ENCODE data around the gene HLA-DPA1. TPM values are rescaled to one million over a fixed set of nuclear protein-coding genes. Genes with fewer than 3 reads are reported as not detected.

The HLA-DPA1 gene
- total RNA-seq, 5 donors from 2014 or later (not counting 1 experiment from before 2014, with no cell fraction given): 29.6 to 68.4 (median 35.9) TPM

DNA sequence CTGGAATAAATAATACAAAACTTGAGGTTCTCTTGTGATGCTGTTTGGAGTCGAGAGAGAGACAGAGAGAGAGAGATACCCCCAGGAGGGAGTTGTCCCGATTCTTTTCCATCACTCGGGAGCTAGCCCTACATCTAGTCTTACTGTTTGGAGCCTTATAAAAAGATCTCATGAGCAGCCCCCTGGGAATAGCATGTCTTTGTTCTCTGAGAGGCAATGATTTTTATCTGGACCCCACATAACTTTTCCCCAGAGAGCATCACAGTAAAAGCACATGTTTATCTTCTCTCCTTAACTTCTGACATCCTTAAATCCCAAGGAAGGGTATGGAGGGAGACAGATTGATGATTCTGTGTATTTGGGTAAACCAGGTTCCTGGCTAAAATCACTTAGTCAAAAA is 43.2 kb downstream of the HLA-DPA1 start:
- H3K4me3 ChIP-seq (ENCODE audit: control insufficient read depth in 1 of 2, extremely low read depth in 1 of 2, low read length in 1 of 2): no peak overlapping the region
- peaks cover 0 to 9% of the 10 kb centered on the region in 2 experiments for H3K4me1 ChIP-seq (ENCODE audit: control insufficient read depth in 1 of 2, extremely low read depth in 1 of 2, insufficient read depth in 2 of 2, low read length in 2 of 2)
- Mint-ChIP-seq H3K4me3 (no peak overlapping the region), H3K27ac (peak overlapping the region in 1 of 2 donors; percentile 84), H3K27me3 (peaks cover 8 to 11% of the 10 kb centered on the region in 2 donors), H3K4me1 (peaks cover 0 to 17% (median 7%) of the 10 kb centered on the region in 3 donors), H3K36me3 (peaks cover 3% of the 10 kb centered on the region), H3K9me3 (peaks cover 0 to 9% (median 0%) of the 10 kb centered on the region in 3 donors)
- no peaks in the 10 kb centered on the region for H3K36me3 ChIP-seq (ENCODE audit: control insufficient read depth in 2 of 2, extremely low read depth in 1 of 2, insufficient read depth in 1 of 2, low read length in 1 of 2)
- ChIA-PET CTCF (no interaction called here), POLR2A (interaction anchor here in 1 of 2 donors (1.1 kb wide), 1 partner anchor 44 kb away, joined by 5 read pairs; the partner anchor contains the start of gene HLA-DPA1)
- ATAC-seq (replicated peaks in 1 of 4) (no peak), DNase-seq (no peak)
- peak overlapping the region; percentile 68 for H3K27ac ChIP-seq (ENCODE audit: low read length)
- no CpG with 5 or more reads among the region's 3 CpGs for WGBS (ENCODE audit: insufficient coverage)
- no peaks in the 10 kb centered on the region for H3K9me3 ChIP-seq
- peaks cover 0 to 9% of the 10 kb centered on the region in 2 experiments for H3K27me3 ChIP-seq (replicated peaks in 1 of 2; ENCODE audit: control insufficient read depth in 2 of 2, extremely low read depth in 1 of 2, insufficient read depth in 2 of 2, low read length in 1 of 2)

DNA sequence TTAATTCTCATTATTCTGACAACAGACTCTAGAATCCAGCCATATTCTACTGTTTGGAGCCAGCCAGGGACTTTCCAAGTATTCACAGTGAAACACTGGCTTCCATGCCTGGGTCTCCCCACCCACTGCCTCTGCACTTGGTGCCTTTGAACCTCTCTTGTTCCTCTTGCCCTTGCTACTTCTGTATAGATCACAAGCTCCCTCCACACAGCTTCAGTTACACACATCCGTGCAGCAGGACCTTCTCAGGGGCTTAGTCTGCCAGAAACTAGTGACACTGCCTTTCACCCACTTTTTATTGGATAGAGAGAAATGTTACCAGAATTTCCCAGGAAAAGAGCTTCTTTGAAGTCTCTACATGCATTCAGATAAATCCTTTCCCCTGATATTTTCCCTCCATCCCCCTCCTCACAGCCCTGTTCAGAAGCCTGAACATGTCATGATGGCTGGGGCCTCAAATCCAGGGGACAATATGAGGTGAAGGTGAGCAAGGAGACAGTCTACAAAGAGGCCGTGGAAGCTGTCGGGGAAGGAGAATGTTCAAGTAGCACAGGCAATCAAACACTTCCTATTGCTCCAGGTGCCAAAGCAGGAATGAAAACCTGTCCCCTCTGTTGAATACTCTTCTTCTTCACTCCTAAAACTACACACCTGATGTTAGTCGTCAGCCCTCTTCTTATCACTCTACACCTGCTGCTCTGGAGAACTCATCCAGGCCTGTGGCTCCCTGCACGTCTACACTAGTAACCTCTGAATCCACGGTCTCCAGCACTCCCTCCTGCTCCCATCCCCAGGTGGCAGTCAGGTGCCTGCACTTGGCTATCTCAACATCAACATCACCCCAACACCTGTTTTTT is 43.9 kb downstream of the HLA-DPA1 start:
- peak overlapping the region; percentile 68 for H3K27ac ChIP-seq (ENCODE audit: low read length)
- H3K27ac Mint-ChIP-seq: peak overlapping the region in 1 of 2 donors; percentile 84
- ChIA-PET CTCF (interaction anchor here in 1 of 2 donors (1.2 to 1.3 kb wide), 2 partner anchors 46 to 50 kb away, joined by 3 read pairs; partner anchors contain the start of gene HLA-DPB1), POLR2A (interaction anchor here (0.6 to 1.2 kb wide), 4 partner anchors 45 to 277 kb away, joined by 3 to 9 read pairs (median 4); partner anchors contain the start of gene HLA-DPA1 (in 1 of the 2))
- ATAC-seq (replicated peaks in 1 of 4) (peak; percentile 43 to 80 (median 52)), DNase-seq (peak in 3 of 35 experiments; percentile 12 to 52 (median 37))
- H3K36me3 ChIP-seq (ENCODE audit: control insufficient read depth in 2 of 2, extremely low read depth in 1 of 2, insufficient read depth in 1 of 2, low read length in 1 of 2): no peaks in the 10 kb centered on the region
- H3K36me3 Mint-ChIP-seq: peaks cover 2% of the 10 kb centered on the region
- peaks cover 5 to 10% of the 10 kb centered on the region in 2 donors for H3K27me3 Mint-ChIP-seq
- peaks cover 0 to 17% (median 7%) of the 10 kb centered on the region in 3 donors for H3K4me1 Mint-ChIP-seq
- H3K27me3 ChIP-seq (replicated peaks in 1 of 2; ENCODE audit: control insufficient read depth in 2 of 2, extremely low read depth in 1 of 2, insufficient read depth in 2 of 2, low read length in 1 of 2): peaks cover 0 to 9% of the 10 kb centered on the region in 2 experiments
- H3K4me3 Mint-ChIP-seq: no peak overlapping the region
- peaks cover 0 to 2% (median 0%) of the 10 kb centered on the region in 3 donors for H3K9me3 Mint-ChIP-seq
- no peaks in the 10 kb centered on the region for H3K9me3 ChIP-seq
- WGBS (ENCODE audit: insufficient coverage): 72% methylated on average over 3 of the region's 6 CpGs
- no peak overlapping the region for H3K4me3 ChIP-seq (ENCODE audit: control insufficient read depth in 1 of 2, extremely low read depth in 1 of 2, low read length in 1 of 2)
- peaks cover 0 to 9% of the 10 kb centered on the region in 2 experiments for H3K4me1 ChIP-seq (ENCODE audit: control insufficient read depth in 1 of 2, extremely low read depth in 1 of 2, insufficient read depth in 2 of 2, low read length in 2 of 2)

DNA sequence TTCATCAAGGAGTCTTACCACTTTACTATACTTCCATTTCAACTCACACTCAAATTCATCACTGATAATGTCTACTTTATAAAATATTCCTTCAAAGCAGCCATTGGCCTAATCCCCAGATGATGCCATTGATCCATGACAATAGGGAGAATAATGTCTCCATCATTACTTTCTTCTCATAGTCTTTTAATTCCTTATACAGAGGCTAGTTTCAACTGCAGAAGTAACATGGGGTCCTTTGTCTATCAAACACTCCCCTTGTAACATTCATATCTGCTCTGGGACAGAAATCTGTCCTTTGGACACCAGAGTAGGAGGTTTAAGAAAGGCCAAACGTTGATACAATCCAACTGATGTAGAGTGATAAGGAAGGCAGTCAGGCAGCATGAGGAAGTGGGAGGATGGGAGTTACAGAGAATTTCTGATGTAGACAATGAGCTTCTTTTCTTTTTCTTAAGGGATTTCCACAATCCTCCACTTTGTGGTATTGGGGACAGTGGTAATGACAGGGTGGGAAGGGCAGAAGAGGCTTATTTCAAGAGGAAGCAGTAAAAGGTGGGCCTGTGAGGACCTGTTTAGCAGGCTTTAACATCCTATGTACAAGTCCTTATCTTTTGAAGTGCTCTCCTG is 45.1 kb downstream of the HLA-DPA1 start:
- Mint-ChIP-seq H3K4me1 (peaks cover 0 to 17% (median 7%) of the 10 kb centered on the region in 3 donors), H3K27me3 (peaks cover 4 to 5% of the 10 kb centered on the region in 2 donors), H3K27ac (peak overlapping the region in 1 of 2 donors; percentile 20), H3K4me3 (no peak overlapping the region), H3K36me3 (no peaks in the 10 kb centered on the region), H3K9me3 (no peaks in the 10 kb centered on the region)
- no peak for DNase-seq
- POLR2A ChIA-PET: interaction anchor here in 1 of 2 donors (0.6 to 1.2 kb wide), 2 partner anchors 43 to 57 kb away, joined by 4 to 5 read pairs; no protein-coding TSS in a partner anchor
- Histone ChIP-seq H3K4me1 (ENCODE audit: control insufficient read depth in 1 of 2, extremely low read depth in 1 of 2, insufficient read depth in 2 of 2, low read length in 2 of 2) (peaks cover 0 to 9% of the 10 kb centered on the region in 2 experiments), H3K36me3 (ENCODE audit: control insufficient read depth in 2 of 2, extremely low read depth in 1 of 2, insufficient read depth in 1 of 2, low read length in 1 of 2) (no peaks in the 10 kb centered on the region), H3K9me3 (no peaks in the 10 kb centered on the region), H3K4me3 (ENCODE audit: control insufficient read depth in 1 of 2, extremely low read depth in 1 of 2, low read length in 1 of 2) (no peak overlapping the region), H3K27me3 (replicated peaks in 1 of 2; ENCODE audit: control insufficient read depth in 2 of 2, extremely low read depth in 1 of 2, insufficient read depth in 2 of 2, low read length in 1 of 2) (peaks cover 0 to 9% of the 10 kb centered on the region in 2 experiments), H3K27ac (ENCODE audit: low read length) (peak overlapping the region; percentile 11)
- WGBS (ENCODE audit: insufficient coverage): no CpG with 5 or more reads among the region's 1 CpG
- CTCF ChIA-PET: interaction anchor here in 1 of 2 donors (1.0 to 1.3 kb wide), 3 partner anchors 47 to 220 kb away, joined by 3 read pairs; partner anchors contain the start of gene HLA-DPB1
- no peak for ATAC-seq (replicated peaks in 1 of 4)

GRCh38 chr6:33024521-33024920 is 48.9 kb downstream of the HLA-DPA1 start:
- H3K4me1 ChIP-seq (ENCODE audit: control insufficient read depth in 1 of 2, extremely low read depth in 1 of 2, insufficient read depth in 2 of 2, low read length in 2 of 2): peaks cover 0 to 7% of the 10 kb centered on the region in 2 experiments
- Mint-ChIP-seq H3K27me3 (peaks cover 0 to 5% of the 10 kb centered on the region in 2 donors), H3K27ac (no peak overlapping the region), H3K4me1 (peaks cover 0 to 24% (median 15%) of the 10 kb centered on the region in 3 donors), H3K4me3 (no peak overlapping the region), H3K9me3 (no peaks in the 10 kb centered on the region), H3K36me3 (no peaks in the 10 kb centered on the region)
- ATAC-seq (replicated peaks in 1 of 4) (no peak), DNase-seq (no peak)
- no peaks in the 10 kb centered on the region for H3K9me3 ChIP-seq
- CTCF ChIA-PET: no interaction called here
- no peak overlapping the region for H3K4me3 ChIP-seq (ENCODE audit: control insufficient read depth in 1 of 2, extremely low read depth in 1 of 2, low read length in 1 of 2)
- H3K27me3 ChIP-seq (replicated peaks in 1 of 2; ENCODE audit: control insufficient read depth in 2 of 2, extremely low read depth in 1 of 2, insufficient read depth in 2 of 2, low read length in 1 of 2): peaks cover 0 to 2% of the 10 kb centered on the region in 2 experiments
- no peak overlapping the region for H3K27ac ChIP-seq (ENCODE audit: low read length)
- no peaks in the 10 kb centered on the region for H3K36me3 ChIP-seq (ENCODE audit: control insufficient read depth in 2 of 2, extremely low read depth in 1 of 2, insufficient read depth in 1 of 2, low read length in 1 of 2)
- POLR2A ChIA-PET: no interaction called here

DNA sequence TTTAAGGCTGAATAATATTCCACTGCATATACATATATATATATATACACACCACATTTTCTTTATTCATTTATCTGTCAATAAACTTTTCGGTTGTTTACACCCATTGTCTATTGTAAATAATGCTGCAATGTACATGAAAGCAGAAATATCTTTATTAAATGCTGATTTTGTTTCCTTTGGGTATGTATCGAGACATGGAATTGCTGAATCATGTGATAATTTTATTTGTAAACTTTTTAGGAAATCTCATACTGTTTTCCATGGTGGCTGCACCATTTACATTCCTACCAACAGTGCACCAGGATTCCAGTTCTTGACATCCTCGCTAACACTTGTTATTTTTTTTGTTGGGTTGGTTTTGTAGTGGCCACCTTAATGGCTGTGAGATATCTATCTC is 49.9 kb downstream of the HLA-DPA1 start:
- CTCF ChIA-PET: interaction anchor here in 1 of 2 donors (1.0 kb wide), 1 partner anchor 52 kb away, joined by 3 read pairs; the partner anchor contains the start of gene HLA-DPB1
- Mint-ChIP-seq H3K36me3 (no peaks in the 10 kb centered on the region), H3K27me3 (peaks cover 0 to 5% of the 10 kb centered on the region in 2 donors), H3K27ac (no peak overlapping the region), H3K4me1 (peaks cover 6 to 28% (median 19%) of the 10 kb centered on the region in 3 donors), H3K9me3 (no peaks in the 10 kb centered on the region), H3K4me3 (no peak overlapping the region)
- H3K4me1 ChIP-seq (ENCODE audit: control insufficient read depth in 1 of 2, extremely low read depth in 1 of 2, insufficient read depth in 2 of 2, low read length in 2 of 2): peaks cover 0 to 6% of the 10 kb centered on the region in 2 experiments
- DNase-seq (no peak), ATAC-seq (replicated peaks in 1 of 4) (no peak)
- POLR2A ChIA-PET: no interaction called here
- H3K36me3 ChIP-seq (ENCODE audit: control insufficient read depth in 2 of 2, extremely low read depth in 1 of 2, insufficient read depth in 1 of 2, low read length in 1 of 2): no peaks in the 10 kb centered on the region
- no CpG with 5 or more reads among the region's 3 CpGs for WGBS (ENCODE audit: insufficient coverage)
- H3K4me3 ChIP-seq (ENCODE audit: control insufficient read depth in 1 of 2, extremely low read depth in 1 of 2, low read length in 1 of 2): no peak overlapping the region
- H3K27ac ChIP-seq (ENCODE audit: low read length): no peak overlapping the region
- no peaks in the 10 kb centered on the region for H3K9me3 ChIP-seq
- no peaks in the 10 kb centered on the region for H3K27me3 ChIP-seq (replicated peaks in 1 of 2; ENCODE audit: control insufficient read depth in 2 of 2, extremely low read depth in 1 of 2, insufficient read depth in 2 of 2, low read length in 1 of 2)

DNA sequence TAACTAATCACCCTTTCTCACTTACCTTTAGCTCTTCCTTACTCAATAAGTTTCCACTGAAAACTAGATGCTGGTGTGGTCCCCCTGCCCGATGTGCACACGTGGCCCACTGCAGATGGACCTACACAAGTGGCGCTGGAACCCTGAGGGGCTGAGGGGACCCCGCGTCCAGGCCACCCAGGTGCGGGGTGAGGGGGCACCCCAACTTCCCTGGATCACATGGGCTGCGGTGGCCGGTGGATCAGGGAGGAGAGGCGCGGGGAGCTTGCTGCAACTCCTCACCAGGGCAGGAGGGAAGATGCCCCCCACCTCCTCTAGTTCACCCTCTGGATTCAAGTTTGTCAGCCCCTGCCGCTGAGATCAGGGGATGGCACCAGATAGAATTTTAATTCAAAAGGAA is 51.5 kb downstream of the HLA-DPA1 start:
- CTCF ChIA-PET: no interaction called here
- H3K4me1 ChIP-seq (ENCODE audit: control insufficient read depth in 1 of 2, extremely low read depth in 1 of 2, insufficient read depth in 2 of 2, low read length in 2 of 2): peaks cover 0 to 6% of the 10 kb centered on the region in 2 experiments
- H3K4me1 Mint-ChIP-seq: peaks cover 8 to 37% (median 28%) of the 10 kb centered on the region in 3 donors
- no peaks in the 10 kb centered on the region for H3K27me3 ChIP-seq (replicated peaks in 1 of 2; ENCODE audit: control insufficient read depth in 2 of 2, extremely low read depth in 1 of 2, insufficient read depth in 2 of 2, low read length in 1 of 2)
- no peak for ATAC-seq (replicated peaks in 1 of 4)
- no peak overlapping the region for H3K27ac ChIP-seq (ENCODE audit: low read length)
- H3K9me3 Mint-ChIP-seq: no peaks in the 10 kb centered on the region
- no peaks in the 10 kb centered on the region for H3K36me3 Mint-ChIP-seq
- H3K27ac Mint-ChIP-seq: no peak overlapping the region
- H3K4me3 ChIP-seq (ENCODE audit: control insufficient read depth in 1 of 2, extremely low read depth in 1 of 2, low read length in 1 of 2): no peak overlapping the region
- no peak overlapping the region for H3K4me3 Mint-ChIP-seq
- DNase-seq: no peak
- H3K27me3 Mint-ChIP-seq: no peaks in the 10 kb centered on the region
- 96% methylated on average over 8 of the region's 11 CpGs for WGBS (ENCODE audit: insufficient coverage)
- no peaks in the 10 kb centered on the region for H3K9me3 ChIP-seq
- POLR2A ChIA-PET: no interaction called here
- H3K36me3 ChIP-seq (ENCODE audit: control insufficient read depth in 2 of 2, extremely low read depth in 1 of 2, insufficient read depth in 1 of 2, low read length in 1 of 2): no peaks in the 10 kb centered on the region
